ENCODE data around the gene ABL1. TPM values are rescaled to one million over a fixed set of nuclear protein-coding genes. Genes with fewer than 3 reads are reported as not detected.

ABL1 gene
- polyA plus RNA-seq, 3 donors: 4.5 to 14.5 (median 8.0) TPM

- peak overlapping the region in 1 of 7 donors; percentile 75 for H3K27ac Mint-ChIP-seq
- no peaks in the 10 kb centered on the region for H3K9me3 ChIP-seq (replicated peaks in 1 of 2; ENCODE audit: control insufficient read depth in 1 of 2, insufficient read depth in 1 of 2, low read length in 2 of 2)
These were observed 51.9 kb downstream of the ABL1 start for GRCh38 chr9:130886981-130887380.

GRCh38 chr9:130887494-130888144 is 52.6 kb downstream of the ABL1 start:
- intact Hi-C loops (cut with micrococcal nuclease): no loop called here
- H3K4me1 Mint-ChIP-seq: peaks cover 2% of the 10 kb centered on the region
- H3K9ac ChIP-seq (ENCODE audit: insufficient read depth, low read length, poor library complexity, severe bottlenecking): no peak overlapping the region
- no peaks in the 10 kb centered on the region for H3K79me2 ChIP-seq (ENCODE audit: insufficient read depth, low read length)
- H3K27me3 ChIP-seq (ENCODE audit: control insufficient read depth in 2 of 2, insufficient read depth in 2 of 2, low read length in 2 of 2): no peaks in the 10 kb centered on the region
- no peak overlapping the region for H3K4me3 ChIP-seq (replicated peaks in 1 of 3; ENCODE audit: low read depth in 2 of 3, low read length in 3 of 3)
- no peaks in the 10 kb centered on the region for H3K9me3 Mint-ChIP-seq
- H4K20me1 ChIP-seq (ENCODE audit: insufficient read depth, low read length): no peaks in the 10 kb centered on the region
- WGBS (ENCODE audit: insufficient coverage): 97% methylated on average over 12 of the region's 25 CpGs
- TF ChIP-seq CTCF (IDR thresholded peaks at IDR 0.05): no peak
- H3K27me3 Mint-ChIP-seq (ENCODE audit: low read depth in 3 of 3): peaks cover 0 to 2% (median 0%) of the 10 kb centered on the region in 3 donors
- no peaks in the 10 kb centered on the region for H3K9me3 ChIP-seq (replicated peaks in 1 of 2; ENCODE audit: control insufficient read depth in 1 of 2, insufficient read depth in 1 of 2, low read length in 2 of 2)
- no peak for DNase-seq
- H3K36me3 Mint-ChIP-seq: peaks cover 51 to 78% of the 10 kb centered on the region in 2 donors
- H3K4me2 ChIP-seq (replicated peaks; ENCODE audit: extremely low read depth, low read length, poor library complexity, severe bottlenecking): no peak overlapping the region
- H3K27ac ChIP-seq (ENCODE audit: low read depth in 1 of 2, low read length in 2 of 2): no peak overlapping the region
- H3K27ac Mint-ChIP-seq: peak overlapping the region in 1 of 7 donors; percentile 70
- no peak overlapping the region for H3K4me3 Mint-ChIP-seq
- peaks cover 1 to 2% of the 10 kb centered on the region in 2 donors for H3K4me1 ChIP-seq (ENCODE audit: control insufficient read depth in 1 of 2, insufficient read depth in 2 of 2, low read length in 2 of 2)
- H3K36me3 ChIP-seq (replicated peaks in 1 of 2; ENCODE audit: control insufficient read depth in 1 of 2, insufficient read depth in 2 of 2, low read length in 2 of 2): peaks cover 56 to 70% of the 10 kb centered on the region in 2 donors
- no peak overlapping the region for H2AFZ ChIP-seq (ENCODE audit: insufficient read depth, low read depth, low read length, poor library complexity, severe bottlenecking)

More at GRCh38 chr9:130886981-130887380, 51.9 kb downstream of the ABL1 start:
- no peaks in the 10 kb centered on the region for H3K4me1 Mint-ChIP-seq
- Histone ChIP-seq H3K27ac (ENCODE audit: low read depth in 1 of 2, low read length in 2 of 2) (no peak overlapping the region), H3K4me2 (replicated peaks; ENCODE audit: extremely low read depth, low read length, poor library complexity, severe bottlenecking) (no peak overlapping the region), H3K4me1 (ENCODE audit: control insufficient read depth in 1 of 2, insufficient read depth in 2 of 2, low read length in 2 of 2) (no peaks in the 10 kb centered on the region), H3K36me3 (replicated peaks in 1 of 2; ENCODE audit: control insufficient read depth in 1 of 2, insufficient read depth in 2 of 2, low read length in 2 of 2) (peaks cover 57 to 76% of the 10 kb centered on the region in 2 donors), H3K79me2 (ENCODE audit: insufficient read depth, low read length) (no peaks in the 10 kb centered on the region), H3K4me3 (replicated peaks in 1 of 3; ENCODE audit: low read depth in 2 of 3, low read length in 3 of 3) (no peak overlapping the region), H2AFZ (ENCODE audit: insufficient read depth, low read depth, low read length, poor library complexity, severe bottlenecking) (no peak overlapping the region), H3K27me3 (ENCODE audit: control insufficient read depth in 2 of 2, insufficient read depth in 2 of 2, low read length in 2 of 2) (no peaks in the 10 kb centered on the region), H3K9ac (ENCODE audit: insufficient read depth, low read length, poor library complexity, severe bottlenecking) (no peak overlapping the region), H4K20me1 (ENCODE audit: insufficient read depth, low read length) (no peaks in the 10 kb centered on the region)
- intact Hi-C loops (cut with micrococcal nuclease): no loop called here
- DNase-seq: no peak
- peaks cover 0 to 2% (median 0%) of the 10 kb centered on the region in 3 donors for H3K27me3 Mint-ChIP-seq (ENCODE audit: low read depth in 3 of 3)
- TF ChIP-seq CTCF (IDR thresholded peaks at IDR 0.05): no peak
- H3K9me3 Mint-ChIP-seq: no peaks in the 10 kb centered on the region
- peaks cover 55 to 81% of the 10 kb centered on the region in 2 donors for H3K36me3 Mint-ChIP-seq
- WGBS (ENCODE audit: insufficient coverage): 94% methylated on average over 18 of the region's 23 CpGs
- no peak overlapping the region for H3K4me3 Mint-ChIP-seq
